ENCODE measurements around the gene CFAP20DC. TPM values are rescaled to one million over a fixed set of nuclear protein-coding genes. Genes with fewer than 3 reads are reported as not detected.

The CFAP20DC gene
- total RNA-seq, 1 experiment from 2014 or later = 4.5 TPM

GRCh38 chr3:58991026-58991425 is 58.8 kb downstream of the CFAP20DC start:
- H3K9me3 ChIP-seq (ENCODE audit: control insufficient read depth, low read depth, low read length) = no peaks in the 10 kb centered on the region
- no peaks in the 10 kb centered on the region for H3K79me2 ChIP-seq (ENCODE audit: insufficient read depth, low read length)
- Mint-ChIP-seq H3K9me3 (no peaks in the 10 kb centered on the region), H3K4me1 (peaks cover 5 to 11% of the 10 kb centered on the region in 2 experiments; a peak in 3 of 4 replicates), H3K27ac (no peak overlapping the region), H3K27me3 (ENCODE audit: low read depth) (no peaks in the 10 kb centered on the region; the same call in 1 of the 2 replicates), H3K4me3 (no peak overlapping the region), H3K36me3 (ENCODE audit: insufficient read depth in 1 of 3, low read depth in 3 of 3) (no peaks in the 10 kb centered on the region)
- no peaks in the 10 kb centered on the region for H3K27me3 ChIP-seq (ENCODE audit: insufficient read depth, low read length)
- no peak overlapping the region for H3K18ac ChIP-seq (ENCODE audit: insufficient read length, low read depth, low read length)
- no peaks in the 10 kb centered on the region for H3K4me1 ChIP-seq (ENCODE audit: insufficient read depth, low read length)
- no peak overlapping the region for H2BK15ac ChIP-seq (ENCODE audit: low read depth, low read length)
- no peak overlapping the region for H3K27ac ChIP-seq (ENCODE audit: insufficient read length, low read depth, low read length)
- no peak for DNase-seq
- no peak overlapping the region for H4K8ac ChIP-seq (replicated peaks; ENCODE audit: insufficient read length, low read depth, low read length)
- no peaks in the 10 kb centered on the region for H4K20me1 ChIP-seq (ENCODE audit: control insufficient read depth, insufficient read depth, insufficient read length)
- no peak overlapping the region for H2BK20ac ChIP-seq (ENCODE audit: low read depth, low read length, poor library complexity, severe bottlenecking)
- TF ChIP-seq CTCF (conservative IDR thresholded peaks at IDR 0.05) = no peak
- H3K14ac ChIP-seq (ENCODE audit: insufficient read depth, low read length) = no peak overlapping the region
- no peaks in the 10 kb centered on the region for H3K79me1 ChIP-seq (ENCODE audit: insufficient read depth, low read depth, low read length, poor library complexity, severe bottlenecking)
- H2AK5ac ChIP-seq (ENCODE audit: insufficient read length, low read length) = no peak overlapping the region
- H4K5ac ChIP-seq (ENCODE audit: insufficient read length, low read depth, low read length) = no peak overlapping the region
- no peak overlapping the region for H2BK12ac ChIP-seq (ENCODE audit: insufficient read length, low read depth, low read length)
- no peak overlapping the region for H4K91ac ChIP-seq (ENCODE audit: insufficient read length, low read depth, low read length)
- H3T11ph ChIP-seq (ENCODE audit: low read length) = no peak overlapping the region
- no peak overlapping the region for H2BK5ac ChIP-seq (ENCODE audit: insufficient read length, low read length)
- no peak overlapping the region for H2BK120ac ChIP-seq (ENCODE audit: low read depth, low read length, poor library complexity, severe bottlenecking)
- no peak overlapping the region for H3K9ac ChIP-seq (ENCODE audit: extremely low read depth, insufficient read length, low read length)
- no peak overlapping the region for H3K23ac ChIP-seq (ENCODE audit: insufficient read length, low read depth, low read length)
- no peak overlapping the region for H2AFZ ChIP-seq (ENCODE audit: low read length)
- no peak overlapping the region for H3K4me2 ChIP-seq (ENCODE audit: insufficient read depth, insufficient read length, low read length)
- no peaks in the 10 kb centered on the region for H3K23me2 ChIP-seq (ENCODE audit: insufficient read length, low read depth, low read length, poor library complexity, severe bottlenecking)
- H3K4ac ChIP-seq (ENCODE audit: low read depth, low read length) = no peak overlapping the region
- no peak overlapping the region for H3K56ac ChIP-seq (ENCODE audit: insufficient read length, low read depth, low read length)
